Anterior cingulate cortex (tissue), 58 donors: ENCODE results near the gene INO80D.
"Not testable (repeated sequence)": the region's sequence is repeated elsewhere in the genome, so short reads cannot be mapped to it uniquely, and the experiment has no call there.

Experiments
- DNase-seq, 58 donors: peaks; one replicate each; lab custom pipeline; 2025; lab: John Stamatoyannopoulos, UW

Gene INO80D

GRCh38 chr2:206085742-206086445 is at the start of gene INO80D:
Gene INO80D, minus strand, starts transcription at chr2:206086174. Its CDS starts 23,158 bp downstream, at chr2:206063016.
- peak in 57 of 58 donors; percentile 16 to 87 (median 69) for DNase-seq

- no peak for DNase-seq
Observed at GRCh38 chr2:206127656-206128055, 41.7 kb upstream of the INO80D start.

- no peak for DNase-seq
Observed at GRCh38 chr2:206125901-206126300, 39.9 kb upstream of the INO80D start.

- not testable (repeated sequence) for DNase-seq
Observed at GRCh38 chr2:206122569-206122968, 36.6 kb upstream of the INO80D start.

- no peak for DNase-seq
Observed at GRCh38 chr2:206116278-206116677, 30.3 kb upstream of the INO80D start.

- DNase-seq: no peak
Observed at GRCh38 chr2:206115026-206115578, 29.1 kb upstream of the INO80D start.

GRCh38 chr2:206112846-206113547 is 27.0 kb upstream of the INO80D start:
- DNase-seq: no peak

GRCh38 chr2:206112108-206112507 is 26.1 kb upstream of the INO80D start:
- DNase-seq: no peak

GRCh38 chr2:206108713-206109112 is 22.7 kb upstream of the INO80D start:
- DNase-seq: no peak

- no peak for DNase-seq
Observed at GRCh38 chr2:206105541-206105940, 19.6 kb upstream of the INO80D start.

- no peak for DNase-seq
Observed at GRCh38 chr2:206105038-206105437, 19.1 kb upstream of the INO80D start.

GRCh38 chr2:206098872-206099271 is 12.9 kb upstream of the INO80D start:
- DNase-seq: not testable (repeated sequence)

- no peak for DNase-seq
Observed at GRCh38 chr2:206098471-206098870, 12.5 kb upstream of the INO80D start.

GRCh38 chr2:206096876-206097275 is 10.9 kb upstream of the INO80D start:
- no peak for DNase-seq

- peak in 1 of 58 donors; percentile 34 for DNase-seq
Observed at GRCh38 chr2:206095536-206096332, 9.8 kb upstream of the INO80D start.

GRCh38 chr2:206092297-206092696 is 6.3 kb upstream of the INO80D start:
- no peak for DNase-seq

- DNase-seq: no peak
Observed at GRCh38 chr2:206088248-206088647, 2.3 kb upstream of the INO80D start.

GRCh38 chr2:206086716-206087350 is 859 bp upstream of the INO80D start:
- DNase-seq: no peak

GRCh38 chr2:206084870-206085741 is 868 bp downstream of the INO80D start:
- peak in 39 of 58 donors; percentile 8 to 72 (median 49) for DNase-seq
